Testis (tissue), 3 donors: ENCODE measurements around the gene OTOR. TPM values are rescaled to one million over a fixed set of nuclear protein-coding genes. Genes with fewer than 3 reads are reported as not detected.

ENCODE experiments used
- DNase-seq: peaks from one replicate; pipeline ENCODE4 v3.0.0-alpha.2; 2019
- H3K27ac ChIP-seq, 2 donors: fragments of 200-600 bp; sonication (generic); one replicate each; pipeline ENCODE4 v1.5.1; 2019
- H3K27me3 ChIP-seq: fragments of 200-600 bp; sonication (generic); one replicate; pipeline ENCODE4 v1.5.1; 2019
- H3K36me3 ChIP-seq: fragments of 200-600 bp; sonication (generic); one replicate; pipeline ENCODE4 v1.5.1; 2017; ENCODE audit warnings: low read depth; ENCODE audit errors: missing control alignments
- H3K4me1 ChIP-seq: fragments of 200-600 bp; sonication (generic); one replicate; pipeline ENCODE4 v1.5.1; 2019
- H3K4me3 ChIP-seq, 2 donors: fragments of 200-600 bp; sonication (generic); one replicate each; pipeline ENCODE4 v1.5.1; 2017 to 2019
- H3K9me3 ChIP-seq: fragments of 200-600 bp; sonication (generic); one replicate; pipeline ENCODE4 v1.5.1; 2017
- CTCF ChIP-seq, 3 experiments: fragments of 450-650 bp in 2 of 3; fragments of 200-600 bp in 1 of 3; sonication (generic) in 1 of 3; IDR thresholded peaks; one replicate each; pipeline ENCODE4 v1.5.1; 2016 to 2019; ENCODE audit warnings: antibody characterized with exemption in 3 of 3, mild to moderate bottlenecking in 2 of 3, moderate library complexity in 1 of 3
- POLR2A ChIP-seq: fragments of 450-650 bp; IDR thresholded peaks from one replicate; pipeline ENCODE4 v1.6.1; 2017; ENCODE audit warnings: antibody characterized with exemption, mild to moderate bottlenecking, moderate library complexity
- WGBS, 2 donors: methylation state at CpG; one replicate each; pipeline ENCODE4 v1.1.5; 2018; 5-methylcytosine and 5-hydroxymethylcytosine counted together
- intact Hi-C: fragments of 100-400 bp; cut with DNase I; formaldehyde crosslinking; loops from one replicate; pipeline ENCODE4 v1.15.1; 2023; ENCODE audit warnings: low total_unique reads
- polyA plus RNA-seq: library from polyadenylated mRNA; stranded (reverse); fragments of 350-450 nt; fragmentation: Illumina TruSeq; extraction: RNeasy Lipid Tissue Mini Kit (QIAGEN cat#74804); gene quantifications from one replicate; pipeline ENCODE4 v1.2.3, GENCODE V29; 2014; ENCODE audit warnings: low read depth, low replicate concordance; ENCODE audit not compliant: insufficient read depth
- total RNA-seq, 2 donors: library from RNA; depleted of rRNA; stranded (reverse); fragments of >200 nt; gene quantifications; one replicate each; pipeline ENCODE4 v1.2.3, GENCODE V29; 2016

Gene OTOR
- total and polyA plus RNA-seq, 3 donors from 2014 or later: not detected

- TF ChIP-seq CTCF (IDR thresholded peaks at IDR 0.05) (no peak), POLR2A (no peak)
- H3K4me3 ChIP-seq: no peak overlapping the region
- H3K9me3 ChIP-seq: no peaks in the 10 kb centered on the region
- intact Hi-C loops: no loop called here
- no peak for DNase-seq
- H3K36me3 ChIP-seq: no peaks in the 10 kb centered on the region
- H3K4me1 ChIP-seq: no peaks in the 10 kb centered on the region
- H3K27ac ChIP-seq: no peak overlapping the region
- no peaks in the 10 kb centered on the region for H3K27me3 ChIP-seq
Observed at GRCh38 chr20:16708602-16709001, 39.6 kb upstream of the OTOR start.

GRCh38 chr20:16709017-16709416 lies 39.1 kb upstream of the OTOR start:
- intact Hi-C loops: no loop called here
- H3K9me3 ChIP-seq: no peaks in the 10 kb centered on the region
- no peak for TF ChIP-seq POLR2A
- no peak for TF ChIP-seq CTCF (IDR thresholded peaks at IDR 0.05)
- H3K27me3 ChIP-seq: no peaks in the 10 kb centered on the region
- no peaks in the 10 kb centered on the region for H3K36me3 ChIP-seq
- H3K4me1 ChIP-seq: no peaks in the 10 kb centered on the region
- DNase-seq: no peak
- H3K27ac ChIP-seq: no peak overlapping the region
- H3K4me3 ChIP-seq: no peak overlapping the region

GRCh38 chr20:16710781-16711180 lies 37.4 kb upstream of the OTOR start:
- intact Hi-C loops: no loop called here
- no peak for TF ChIP-seq POLR2A
- TF ChIP-seq CTCF (IDR thresholded peaks at IDR 0.05): no peak
- WGBS, 2 donors: 93 to 96% methylated on average over 3 of the region's 3 CpGs

GRCh38 chr20:16711661-16712258 lies 36.4 kb upstream of the OTOR start:
- no peak for DNase-seq
- no peaks in the 10 kb centered on the region for H3K9me3 ChIP-seq
- 78 to 85% methylated on average over 4 of the region's 4 CpGs for WGBS, 2 donors
- intact Hi-C loops: no loop called here
- no peaks in the 10 kb centered on the region for H3K36me3 ChIP-seq
- no peaks in the 10 kb centered on the region for H3K4me1 ChIP-seq
- no peak for TF ChIP-seq CTCF (IDR thresholded peaks at IDR 0.05)
- H3K4me3 ChIP-seq: no peak overlapping the region
- no peak overlapping the region for H3K27ac ChIP-seq
- no peaks in the 10 kb centered on the region for H3K27me3 ChIP-seq

More at GRCh38 chr20:16710781-16711180, 37.4 kb upstream of the OTOR start:
- H3K36me3 ChIP-seq: no peaks in the 10 kb centered on the region
- H3K4me3 ChIP-seq: no peak overlapping the region
- H3K27me3 ChIP-seq: no peaks in the 10 kb centered on the region
- no peaks in the 10 kb centered on the region for H3K4me1 ChIP-seq
- no peak for DNase-seq
- no peaks in the 10 kb centered on the region for H3K9me3 ChIP-seq
- H3K27ac ChIP-seq: no peak overlapping the region

- H3K27ac ChIP-seq: no peak overlapping the region
- no peaks in the 10 kb centered on the region for H3K4me1 ChIP-seq
- no peaks in the 10 kb centered on the region for H3K9me3 ChIP-seq
- H3K27me3 ChIP-seq: no peaks in the 10 kb centered on the region
- TF ChIP-seq CTCF (IDR thresholded peaks at IDR 0.05): no peak
- TF ChIP-seq POLR2A: no peak
- no peaks in the 10 kb centered on the region for H3K36me3 ChIP-seq
- WGBS, 2 donors: 63 to 71% methylated on average over 6 of the region's 6 CpGs
- no peak for DNase-seq
- intact Hi-C loops: no loop called here
- H3K4me3 ChIP-seq: no peak overlapping the region
Observed at GRCh38 chr20:16712511-16712947, 35.6 kb upstream of the OTOR start.
